ENCODE measurements around the gene GRIN3A. TPM values are rescaled to one million over a fixed set of nuclear protein-coding genes. Genes with fewer than 3 reads are reported as not detected.

Gene GRIN3A
- total and polyA plus RNA-seq, 2 of the 4 experiments (the other 2 are of a cell fraction) = not detected

DNA sequence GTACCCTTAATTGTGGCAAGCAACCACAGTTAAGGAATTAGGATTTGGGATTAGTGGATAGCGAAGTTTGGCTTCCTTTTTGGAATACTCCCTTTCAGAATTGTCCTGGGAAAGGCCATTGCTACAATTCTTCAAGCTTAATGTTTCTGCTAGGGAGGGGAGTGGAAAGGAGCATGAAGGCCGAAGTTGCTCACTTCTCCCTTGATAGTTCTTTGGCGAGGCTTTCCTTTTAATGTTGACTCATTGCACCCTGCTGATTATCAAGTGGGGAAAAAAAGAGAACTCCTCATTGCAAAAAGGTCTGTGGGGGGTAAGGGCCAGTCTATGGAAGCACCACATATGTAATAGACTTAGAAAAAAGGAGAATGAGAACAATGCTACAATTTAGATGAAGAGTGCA is 30.7 kb downstream of the GRIN3A start:
- Histone ChIP-seq H3K9ac (ENCODE audit: low read depth, low read length) (no peak overlapping the region), H3K79me1 (ENCODE audit: low read depth in 1 of 2, low read length in 2 of 2) (no peaks in the 10 kb centered on the region), H3K9me3 (ENCODE audit: control insufficient read depth, insufficient read depth, low read length) (no peaks in the 10 kb centered on the region), H4K5ac (ENCODE audit: low read depth, low read length) (no peak overlapping the region), H2BK20ac (ENCODE audit: low read depth, low read length) (no peak overlapping the region), H3K18ac (ENCODE audit: low read depth, low read length) (no peak overlapping the region), H3K9me1 (ENCODE audit: insufficient read depth, low read length) (no peaks in the 10 kb centered on the region; the same call in 1 of the 2 replicates), H4K8ac (ENCODE audit: low read depth in 2 of 2, low read length in 2 of 2) (no peak overlapping the region), H3K27ac (ENCODE audit: insufficient read depth, low read length) (no peak overlapping the region), H2BK5ac (ENCODE audit: low read depth, low read length, poor library complexity, severe bottlenecking) (no peak overlapping the region), H3K23ac (ENCODE audit: low read depth, low read length) (no peak overlapping the region), H4K20me1 (ENCODE audit: insufficient read depth, low read length) (no peaks in the 10 kb centered on the region), H2AK9ac (replicated peaks; ENCODE audit: low read depth, low read length, poor library complexity) (no peak overlapping the region), H3K27me3 (ENCODE audit: control insufficient read depth, insufficient read depth, low read length) (no peaks in the 10 kb centered on the region), H3K4me2 (ENCODE audit: low read depth, low read length) (no peak overlapping the region), H3K56ac (ENCODE audit: extremely low read depth, insufficient read depth, low read length) (no peak overlapping the region), H3K4ac (ENCODE audit: low read depth, low read length) (no peak overlapping the region), H3K14ac (replicated peaks; ENCODE audit: low read depth, low read length) (no peak overlapping the region), H3K36me3 (ENCODE audit: control insufficient read depth, insufficient read depth, low read length) (no peaks in the 10 kb centered on the region), H2AFZ (replicated peaks; ENCODE audit: low read length, poor library complexity) (no peak overlapping the region), H2AK5ac (ENCODE audit: low read depth, low read length) (no peak overlapping the region), H4K91ac (ENCODE audit: insufficient read depth, low read depth, low read length) (no peak overlapping the region), H2BK15ac (ENCODE audit: low read depth, low read length) (no peak overlapping the region), H3K4me1 (ENCODE audit: control insufficient read depth, insufficient read depth, low read length) (no peaks in the 10 kb centered on the region), H2BK120ac (ENCODE audit: low read depth, low read length) (no peak overlapping the region), H3K4me3 (ENCODE audit: insufficient read depth, low read depth, low read length) (no peak overlapping the region)
- in situ Hi-C loops (cut with MboI; ENCODE audit: low sequenced_read_pairs) = no loop called here
- no peak for DNase-seq
- dilution Hi-C loops (cut with HindIII; ENCODE audit: low sequenced_read_pairs, unreplicated experiment) = no loop called here
- no peak for ATAC-seq (ENCODE audit: low read depth)
- WGBS, 2 experiments (ENCODE audit: extremely low coverage in 2 of 2, insufficient read length in 1 of 2) = no CpG with 5 or more reads among the region's 3 CpGs
- TF ChIP-seq SMC3 (IDR thresholded peaks at IDR 0.05; ENCODE audit: low read depth, low read length) = no peak
- no peak for TF ChIP-seq POLR2A (IDR thresholded peaks at IDR 0.05; ENCODE audit: low read depth, low read length)
- no peak for TF ChIP-seq RCOR1 (IDR thresholded peaks at IDR 0.05; ENCODE audit: insufficient replicate concordance, low read length)
- TF ChIP-seq FOS (IDR thresholded peaks at IDR 0.05; ENCODE audit: low read depth, low read length) = no peak
- TF ChIP-seq ELK1 (IDR thresholded peaks at IDR 0.05; ENCODE audit: borderline replicate concordance, low read depth, low read length) = no peak
- ChIA-PET CTCF (no interaction called here), POLR2A (ENCODE audit: unreplicated experiment) (no interaction called here)
- BruUV-seq (replicated peaks) = no TSS peak
- intact Hi-C loops (cut with micrococcal nuclease) = no loop called here
